GM12892 (cell line): ENCODE results near the gene PPP2R2D.

ENCODE experiments used
- POLR2A ChIP-seq: IDR thresholded peaks from 2 replicates; pipeline ENCODE4 v1.6.1; 2011; ENCODE audit warnings: low read depth, low read length, control low read depth
- POLR2AphosphoS5 ChIP-seq: IDR thresholded peaks from 2 replicates; pipeline ENCODE4 v1.6.1; 2011; ENCODE audit warnings: low read depth, low read length, control low read depth
- TAF1 ChIP-seq: IDR thresholded peaks from 2 replicates; pipeline ENCODE4 v1.6.1; 2011; ENCODE audit warnings: low read depth, mild to moderate bottlenecking, control low read depth, low read length, borderline replicate concordance

GRCh38 chr10:131963350-131963749 lies 62.5 kb downstream of the PPP2R2D start:
- no peak for TF ChIP-seq TAF1
- no peak for TF ChIP-seq POLR2AphosphoS5
- TF ChIP-seq POLR2A = no peak
